ENCODE data around the gene DPPA4. TPM values are rescaled to one million over a fixed set of nuclear protein-coding genes. Genes with fewer than 3 reads are reported as not detected.

Gene DPPA4
- total and polyA plus RNA-seq, 7 donors = 0.16 to 1.1 TPM; not detected in 5

- 51 to 70% methylated on average over 4 of the region's 4 CpGs for WGBS, 2 donors
- H3K4me1 ChIP-seq = no peaks in the 10 kb centered on the region
- no peaks in the 10 kb centered on the region for H3K9me3 ChIP-seq
- intact Hi-C loops (cut with DNase I) = no loop called here
- no peaks in the 10 kb centered on the region for H3K27me3 ChIP-seq
- DNase-seq = no peak
- H3K4me3 ChIP-seq = no peak overlapping the region
- TF ChIP-seq POLR2A (IDR thresholded peaks at IDR 0.05) = no peak
- TF ChIP-seq POLR2AphosphoS5 (IDR thresholded peaks at IDR 0.05) = no peak
- no peak for TF ChIP-seq CTCF (IDR thresholded peaks at IDR 0.05)
- TF ChIP-seq EP300 (IDR thresholded peaks at IDR 0.05) = no peak
- no peak overlapping the region for H3K27ac ChIP-seq
- no peaks in the 10 kb centered on the region for H3K36me3 ChIP-seq
Measured at GRCh38 chr3:109346099-109346498, 8.8 kb upstream of the DPPA4 start.

- intact Hi-C loops (cut with DNase I) = no loop called here
- 69 to 77% methylated on average over 5 of the region's 5 CpGs for WGBS, 2 donors
- no peaks in the 10 kb centered on the region for H3K9me3 ChIP-seq
Measured at GRCh38 chr3:109339714-109340648, 2.6 kb upstream of the DPPA4 start.

GRCh38 chr3:109339197-109339596, 1.9 kb upstream of the DPPA4 start:
- TF ChIP-seq POLR2A (IDR thresholded peaks at IDR 0.05) (no peak), POLR2AphosphoS5 (IDR thresholded peaks at IDR 0.05) (no peak), EP300 (IDR thresholded peaks at IDR 0.05) (no peak), CTCF (IDR thresholded peaks at IDR 0.05) (no peak)
- no peak overlapping the region for H3K4me3 ChIP-seq
- no peaks in the 10 kb centered on the region for H3K27me3 ChIP-seq
- DNase-seq = no peak
- intact Hi-C loops (cut with DNase I) = no loop called here
- no peaks in the 10 kb centered on the region for H3K4me1 ChIP-seq
- H3K27ac ChIP-seq = no peak overlapping the region
- no peaks in the 10 kb centered on the region for H3K36me3 ChIP-seq
- WGBS, 2 donors = 56 to 72% methylated on average over 3 of the region's 3 CpGs
- no peaks in the 10 kb centered on the region for H3K9me3 ChIP-seq

More at GRCh38 chr3:109339714-109340648, 2.6 kb upstream of the DPPA4 start:
- Histone ChIP-seq H3K27ac (no peak overlapping the region), H3K36me3 (no peaks in the 10 kb centered on the region), H3K27me3 (no peaks in the 10 kb centered on the region), H3K4me1 (no peaks in the 10 kb centered on the region), H3K4me3 (no peak overlapping the region)
- no peak for DNase-seq
- TF ChIP-seq EP300 (IDR thresholded peaks at IDR 0.05) (no peak), CTCF (IDR thresholded peaks at IDR 0.05) (no peak), POLR2AphosphoS5 (IDR thresholded peaks at IDR 0.05) (no peak), POLR2A (IDR thresholded peaks at IDR 0.05) (no peak)

GRCh38 chr3:109338322-109338721, 976 bp upstream of the DPPA4 start:
- H3K9me3 ChIP-seq = no peaks in the 10 kb centered on the region
- H3K27ac ChIP-seq = no peak overlapping the region
- TF ChIP-seq CTCF (IDR thresholded peaks at IDR 0.05) = no peak
- TF ChIP-seq EP300 (IDR thresholded peaks at IDR 0.05) = no peak
- TF ChIP-seq POLR2A (IDR thresholded peaks at IDR 0.05) = no peak
- no peak for TF ChIP-seq POLR2AphosphoS5 (IDR thresholded peaks at IDR 0.05)
- H3K4me3 ChIP-seq = no peak overlapping the region
- WGBS, 2 donors = 17 to 32% methylated on average over 4 of the region's 4 CpGs
- intact Hi-C loops (cut with DNase I) = no loop called here
- H3K27me3 ChIP-seq = no peaks in the 10 kb centered on the region
- no peaks in the 10 kb centered on the region for H3K4me1 ChIP-seq
- H3K36me3 ChIP-seq = no peaks in the 10 kb centered on the region
- no peak for DNase-seq
